Measurements from ENCODE around the gene LECT2. TPM values are rescaled to one million over a fixed set of nuclear protein-coding genes. Genes with fewer than 3 reads are reported as not detected.
A peak's percentile ranks its signal among the peaks of the same experiment; 100 is the strongest.

Gene LECT2
- total RNA-seq, 1 donor from 2014 or later: not detected

DNA sequence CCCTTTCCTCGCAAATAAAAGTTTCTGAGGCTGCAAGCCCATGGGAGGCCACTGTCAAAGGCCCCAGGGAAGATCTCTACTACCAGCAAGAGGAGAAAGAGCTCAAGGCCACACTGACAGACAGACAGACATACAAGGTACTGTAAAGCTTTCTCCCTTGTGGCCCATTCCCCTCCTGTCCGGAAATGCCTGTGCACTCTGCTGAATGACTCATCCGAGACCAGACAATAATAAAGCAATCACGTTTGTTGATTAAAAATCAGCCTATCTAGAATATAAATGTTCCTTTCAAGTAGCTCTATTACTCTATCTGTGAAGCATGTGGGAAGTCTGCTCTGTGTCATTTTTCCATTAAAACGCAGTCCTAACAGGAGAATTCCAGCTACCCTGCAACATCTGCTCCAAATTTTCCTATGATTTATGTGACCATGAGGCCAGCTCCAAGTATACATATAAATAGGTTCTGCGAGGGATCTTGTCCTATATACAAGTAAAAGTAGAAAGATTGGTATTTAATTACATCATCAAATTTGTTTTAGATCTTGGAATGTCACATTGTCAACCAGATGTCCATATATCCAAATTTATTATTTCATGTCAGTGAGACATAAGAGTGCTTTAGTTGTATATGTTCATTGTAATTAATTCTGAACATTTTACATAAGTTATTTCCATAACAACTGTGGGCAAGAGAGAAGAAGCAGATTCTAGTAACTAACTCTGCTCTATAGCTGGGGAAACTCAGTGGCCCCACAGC lies 39.3 kb upstream of the LECT2 start:
- TF ChIP-seq, protein P1, sequence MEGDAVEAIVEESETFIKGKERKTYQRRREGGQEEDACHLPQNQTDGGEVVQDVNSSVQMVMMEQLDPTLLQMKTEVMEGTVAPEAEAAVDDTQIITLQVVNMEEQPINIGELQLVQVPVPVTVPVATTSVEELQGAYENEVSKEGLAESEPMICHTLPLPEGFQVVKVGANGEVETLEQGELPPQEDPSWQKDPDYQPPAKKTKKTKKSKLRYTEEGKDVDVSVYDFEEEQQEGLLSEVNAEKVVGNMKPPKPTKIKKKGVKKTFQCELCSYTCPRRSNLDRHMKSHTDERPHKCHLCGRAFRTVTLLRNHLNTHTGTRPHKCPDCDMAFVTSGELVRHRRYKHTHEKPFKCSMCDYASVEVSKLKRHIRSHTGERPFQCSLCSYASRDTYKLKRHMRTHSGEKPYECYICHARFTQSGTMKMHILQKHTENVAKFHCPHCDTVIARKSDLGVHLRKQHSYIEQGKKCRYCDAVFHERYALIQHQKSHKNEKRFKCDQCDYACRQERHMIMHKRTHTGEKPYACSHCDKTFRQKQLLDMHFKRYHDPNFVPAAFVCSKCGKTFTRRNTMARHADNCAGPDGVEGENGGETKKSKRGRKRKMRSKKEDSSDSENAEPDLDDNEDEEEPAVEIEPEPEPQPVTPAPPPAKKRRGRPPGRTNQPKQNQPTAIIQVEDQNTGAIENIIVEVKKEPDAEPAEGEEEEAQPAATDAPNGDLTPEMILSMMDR (IDR thresholded peaks at IDR 0.05): no peak
- H3K4me3 ChIP-seq: no peak overlapping the region
- intact Hi-C loops (cut with DNase I): no loop called here
- peaks cover 0 to 3% of the 10 kb centered on the region in 2 donors for H3K9me3 ChIP-seq
- H3K27me3 ChIP-seq: no peaks in the 10 kb centered on the region
- H3K27ac ChIP-seq: peak overlapping the region in 1 of 2 donors; percentile 34
- no peak for DNase-seq (ENCODE audit: low spot score in 2 of 2)
- no peaks in the 10 kb centered on the region for H3K36me3 ChIP-seq
- H3K4me1 ChIP-seq: peaks cover 0 to 10% of the 10 kb centered on the region in 2 donors

DNA sequence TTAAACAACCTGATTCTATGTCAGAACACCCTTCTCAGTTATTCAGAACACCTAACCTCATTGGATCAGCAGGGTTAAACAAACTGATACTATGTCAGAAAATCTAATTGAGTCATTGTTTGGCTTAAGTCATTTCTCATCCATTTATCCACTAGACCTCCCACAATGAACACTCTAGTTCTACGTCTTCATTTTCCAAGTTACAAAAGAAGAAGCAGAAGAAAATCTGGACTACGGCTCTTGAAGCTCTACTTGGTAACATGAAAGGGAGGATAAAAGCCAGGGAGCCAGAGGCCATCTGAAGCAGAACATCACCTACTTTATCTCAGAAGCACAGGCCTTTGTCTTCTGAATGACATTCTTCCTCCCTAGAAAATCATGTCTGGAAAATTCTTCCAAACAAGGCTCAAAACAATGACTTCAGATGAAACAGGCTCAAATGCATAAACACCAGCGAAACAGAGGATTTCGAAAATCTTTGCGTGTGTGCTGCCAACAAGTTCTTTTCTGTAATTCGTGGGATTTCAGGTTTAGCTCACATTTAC lies 38.6 kb upstream of the LECT2 start:
- Histone ChIP-seq H3K9me3 (peaks cover 0 to 3% of the 10 kb centered on the region in 2 donors), H3K27ac (peak overlapping the region in 1 of 2 donors; percentile 34), H3K4me1 (peaks cover 0 to 10% of the 10 kb centered on the region in 2 donors), H3K4me3 (no peak overlapping the region), H3K27me3 (no peaks in the 10 kb centered on the region), H3K36me3 (no peaks in the 10 kb centered on the region)
- intact Hi-C loops (cut with DNase I): no loop called here
- no peak for DNase-seq (ENCODE audit: low spot score in 2 of 2)
- TF ChIP-seq, protein P1 (IDR thresholded peaks at IDR 0.05): no peak

DNA sequence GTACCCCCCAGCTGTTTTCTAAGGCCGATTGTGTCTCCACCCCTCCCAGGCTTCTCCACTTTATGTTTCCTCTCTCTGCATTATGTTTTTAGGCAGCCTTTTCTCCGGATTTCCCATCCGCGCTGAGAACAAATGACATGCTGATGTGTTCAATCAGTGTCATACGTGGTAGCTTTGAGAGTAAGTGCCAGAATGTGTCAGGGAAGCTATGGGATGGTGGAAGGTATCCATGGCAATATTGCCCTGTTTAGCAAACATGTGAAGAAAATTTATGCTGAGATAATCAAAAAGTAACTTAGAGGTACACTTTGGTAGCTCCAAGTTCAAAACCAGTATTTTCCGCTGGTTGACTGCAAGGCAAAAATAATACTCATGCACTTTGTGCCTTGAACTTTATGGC lies 36.6 kb upstream of the LECT2 start:
- Histone ChIP-seq H3K4me3 (no peak overlapping the region), H3K36me3 (no peaks in the 10 kb centered on the region), H3K9me3 (peaks cover 0 to 3% of the 10 kb centered on the region in 2 donors), H3K27ac (no peak overlapping the region), H3K27me3 (no peaks in the 10 kb centered on the region), H3K4me1 (peaks cover 0 to 13% of the 10 kb centered on the region in 2 donors)
- no peak for DNase-seq (ENCODE audit: low spot score in 2 of 2)
- TF ChIP-seq, protein P1 (IDR thresholded peaks at IDR 0.05): no peak
- intact Hi-C loops (cut with DNase I): no loop called here

DNA sequence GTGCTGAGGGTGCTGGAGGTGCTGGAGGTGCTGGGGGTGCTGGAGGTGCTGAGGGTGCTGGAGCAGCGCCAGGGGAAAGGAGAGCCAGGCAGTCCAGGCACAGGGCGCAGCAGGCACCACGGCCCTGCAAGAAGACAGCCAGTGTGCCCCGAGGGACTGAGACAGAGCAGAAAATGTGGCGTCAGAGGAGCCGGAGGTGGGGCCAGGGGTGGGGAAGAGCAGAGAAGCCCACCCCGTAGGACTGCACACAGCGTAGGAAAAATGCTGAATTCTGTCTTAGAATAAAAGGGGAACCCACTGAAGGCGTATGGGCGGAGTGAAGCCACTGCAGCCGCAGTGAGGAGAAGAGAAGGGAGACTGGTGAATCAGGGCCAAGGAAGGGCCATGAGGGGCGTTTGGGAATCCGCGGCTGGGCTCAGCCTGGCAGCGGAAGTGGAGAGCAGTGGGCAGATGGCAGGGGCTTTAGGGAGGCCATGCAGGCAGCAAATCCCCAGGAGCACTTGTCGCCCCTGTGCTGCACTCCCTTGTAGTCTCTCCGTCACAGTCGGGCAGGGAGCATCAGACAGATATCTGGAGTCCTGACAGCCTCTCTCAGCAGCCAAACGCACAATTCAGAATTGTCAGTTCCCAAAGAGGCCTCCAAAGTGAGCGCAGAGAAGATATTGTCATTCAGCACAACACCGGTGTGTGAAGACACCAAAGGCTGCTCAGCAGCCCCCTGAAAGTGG lies 35.9 kb upstream of the LECT2 start:
- no peaks in the 10 kb centered on the region for H3K27me3 ChIP-seq
- no peak for DNase-seq (ENCODE audit: low spot score in 2 of 2)
- H3K36me3 ChIP-seq: no peaks in the 10 kb centered on the region
- intact Hi-C loops (cut with DNase I): no loop called here
- peaks cover 0 to 3% of the 10 kb centered on the region in 2 donors for H3K9me3 ChIP-seq
- peaks cover 0 to 18% of the 10 kb centered on the region in 2 donors for H3K4me1 ChIP-seq
- H3K4me3 ChIP-seq: no peak overlapping the region
- no peak overlapping the region for H3K27ac ChIP-seq
- TF ChIP-seq, protein P1 (IDR thresholded peaks at IDR 0.05): no peak

DNA sequence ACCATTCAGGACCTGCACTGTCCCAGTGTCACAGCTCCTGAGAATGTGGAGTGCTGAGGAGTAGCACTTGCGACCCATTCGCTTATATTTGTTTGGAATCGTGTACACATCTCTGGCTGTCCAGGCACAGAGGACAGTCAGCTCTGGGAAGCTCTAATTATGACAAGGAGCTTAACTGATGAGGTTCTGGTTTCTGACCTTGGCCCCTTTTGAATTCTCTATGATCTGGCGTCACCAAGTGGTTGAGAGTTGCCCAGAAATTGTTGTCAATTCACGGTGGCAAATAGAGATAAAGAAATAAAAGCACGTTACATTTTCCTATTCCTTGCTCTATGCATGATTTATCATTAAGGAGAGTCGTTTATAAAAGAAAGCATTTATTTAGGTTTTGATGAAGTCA lies 34.9 kb upstream of the LECT2 start:
- Histone ChIP-seq H3K9me3 (peaks cover 0 to 3% of the 10 kb centered on the region in 2 donors), H3K36me3 (no peaks in the 10 kb centered on the region), H3K27me3 (no peaks in the 10 kb centered on the region), H3K4me1 (peaks cover 0 to 19% of the 10 kb centered on the region in 2 donors), H3K27ac (no peak overlapping the region), H3K4me3 (no peak overlapping the region)
- TF ChIP-seq, protein P1 (IDR thresholded peaks at IDR 0.05): no peak
- intact Hi-C loops (cut with DNase I): no loop called here
- DNase-seq (ENCODE audit: low spot score in 2 of 2): no peak
